CD4-positive, alpha-beta T cell (primary cell): ENCODE measurements around the gene BET1. TPM values are rescaled to one million over a fixed set of nuclear protein-coding genes. Genes with fewer than 3 reads are reported as not detected.

Experiments
- ATAC-seq: fragments of 200-7000 bp; cut with Tn5 transposase; one replicate; pipeline ENCODE4 v1.10.0; 2022; ENCODE audit warnings: mild to moderate bottlenecking; ENCODE audit not compliant: poor library complexity
- CTCF ChIA-PET: fragments of 350-600 bp; sonication (Branson Sonifier 250); formaldehyde crosslinking; loops from one replicate; lab custom pipeline; 2021; ENCODE audit warnings: antibody characterized with exemption, inconsistent platforms; lab: Charles Lee
- POLR2A ChIA-PET: fragments of 350-600 bp; sonication (Branson Sonifier 250); formaldehyde crosslinking; loops from one replicate; lab custom pipeline; 2021; ENCODE audit warnings: antibody characterized with exemption, inconsistent platforms; lab: Charles Lee
- DNase-seq, 14 experiments: peaks; one replicate each; pipeline ENCODE4 v3.0.0-alpha.2; 2013 to 2020; ENCODE audit warnings: mixed read lengths in 2 of 14
- H3K27ac ChIP-seq, 2 donors: one replicate each; pipeline versions ENCODE4 v1.5.1 to v1.7.0; 2013; ENCODE audit warnings: low read length in 2 of 2, low read depth in 1 of 2, mild to moderate bottlenecking in 1 of 2
- H3K27me3 ChIP-seq, 2 experiments: 1 replicate in 1 of 2; 2 replicates in 1 of 2; pipeline versions ENCODE4 v1.6.1 to v1.7.0; 2013; ENCODE audit warnings: low read length in 2 of 2, control low read depth in 1 of 2, mild to moderate bottlenecking in 1 of 2, moderate library complexity in 1 of 2; ENCODE audit not compliant: insufficient read depth in 2 of 2, control insufficient read depth in 1 of 2
- H3K36me3 ChIP-seq: one replicate; pipeline ENCODE4 v1.6.1; 2013; ENCODE audit warnings: low read length, control low read depth; ENCODE audit not compliant: insufficient read depth
- H3K4me1 ChIP-seq: one replicate; pipeline ENCODE4 v1.6.1; 2013; ENCODE audit warnings: low read length, control low read depth; ENCODE audit not compliant: insufficient read depth
- H3K4me3 ChIP-seq: one replicate; pipeline ENCODE4 v1.5.1; 2013; ENCODE audit warnings: mild to moderate bottlenecking, low read length, moderate library complexity
- H3K9me3 ChIP-seq, 2 experiments: 1 replicate in 1 of 2; 2 replicates in 1 of 2; pipeline versions ENCODE4 v1.6.1 to v1.7.0; 2013; ENCODE audit warnings: low read length in 2 of 2, mild to moderate bottlenecking in 2 of 2, control low read depth in 1 of 2, moderate library complexity in 1 of 2; ENCODE audit not compliant: control insufficient read depth in 1 of 2, insufficient read depth in 1 of 2
- H3K27ac Mint-ChIP-seq: one replicate; pipeline ENCODE4 v1.8.0; 2020; ENCODE audit warnings: mixed read lengths
- H3K27me3 Mint-ChIP-seq: one replicate; pipeline ENCODE4 v1.8.0; 2021; ENCODE audit warnings: mixed read lengths
- H3K36me3 Mint-ChIP-seq: one replicate; pipeline ENCODE4 v1.8.0; 2021; ENCODE audit warnings: low read depth, mixed read lengths
- H3K4me1 Mint-ChIP-seq: one replicate; pipeline ENCODE4 v1.8.0; 2021; ENCODE audit warnings: low read depth, mixed read lengths
- H3K4me3 Mint-ChIP-seq: one replicate; pipeline ENCODE4 v1.8.0; 2020; ENCODE audit warnings: mild to moderate bottlenecking, mixed read lengths
- H3K9me3 Mint-ChIP-seq: one replicate; pipeline ENCODE4 v1.8.0; 2020; ENCODE audit warnings: mixed read lengths
- intact Hi-C, 2 experiments: fragments of 100-400 bp; cut with DNase I in 1 of 2; cut with micrococcal nuclease in 1 of 2; formaldehyde crosslinking; loops; one replicate each; pipeline versions ENCODE4 v1.15.1 to v1.9.0; 2023 to 2025; cut with DNase I, micrococcal nuclease
- total RNA-seq, 174 experiments: library from RNA in 2 of 174; stranded (reverse) in 2 of 174; gene quantifications; one replicate each; pipeline ENCODE4 v1.2.3 and lab custom pipeline; 2021 to 2026
- TF ChIP-seq, protein P1 (sequence below): fragments of 200-600 bp; IDR thresholded peaks from one replicate; pipeline ENCODE4 v1.8.0; 2022; ENCODE audit warnings: antibody characterized with exemption, mild to moderate bottlenecking

BET1 gene
- total RNA-seq, 2 experiments from 2014 or later, result 7.4 to 9.5 TPM

DNA sequence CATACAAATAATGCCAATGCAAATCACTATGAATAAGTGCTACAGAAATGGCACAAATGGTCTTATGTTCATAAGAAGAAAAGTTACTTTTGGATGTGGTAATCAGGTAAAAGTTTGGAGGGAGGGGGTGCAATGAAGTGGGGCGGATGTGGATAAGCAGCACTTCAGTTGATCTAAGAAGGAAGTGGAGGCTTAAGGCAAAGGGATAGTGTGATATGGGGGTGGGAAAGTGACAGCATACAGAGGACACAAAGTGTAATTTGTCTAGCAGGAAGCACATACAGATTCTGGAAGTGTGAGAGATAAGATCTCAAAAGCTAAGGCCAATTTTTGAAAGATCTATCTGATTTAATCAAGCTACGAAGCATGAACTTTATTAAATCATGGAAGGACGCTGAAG, 6.3 kb downstream of the BET1 start:
- H3K27me3 ChIP-seq, result no peaks in the 10 kb centered on the region
- no peaks in the 10 kb centered on the region for H3K27me3 Mint-ChIP-seq
- peaks cover 72% of the 10 kb centered on the region for H3K36me3 Mint-ChIP-seq
- TF ChIP-seq, protein P1, sequence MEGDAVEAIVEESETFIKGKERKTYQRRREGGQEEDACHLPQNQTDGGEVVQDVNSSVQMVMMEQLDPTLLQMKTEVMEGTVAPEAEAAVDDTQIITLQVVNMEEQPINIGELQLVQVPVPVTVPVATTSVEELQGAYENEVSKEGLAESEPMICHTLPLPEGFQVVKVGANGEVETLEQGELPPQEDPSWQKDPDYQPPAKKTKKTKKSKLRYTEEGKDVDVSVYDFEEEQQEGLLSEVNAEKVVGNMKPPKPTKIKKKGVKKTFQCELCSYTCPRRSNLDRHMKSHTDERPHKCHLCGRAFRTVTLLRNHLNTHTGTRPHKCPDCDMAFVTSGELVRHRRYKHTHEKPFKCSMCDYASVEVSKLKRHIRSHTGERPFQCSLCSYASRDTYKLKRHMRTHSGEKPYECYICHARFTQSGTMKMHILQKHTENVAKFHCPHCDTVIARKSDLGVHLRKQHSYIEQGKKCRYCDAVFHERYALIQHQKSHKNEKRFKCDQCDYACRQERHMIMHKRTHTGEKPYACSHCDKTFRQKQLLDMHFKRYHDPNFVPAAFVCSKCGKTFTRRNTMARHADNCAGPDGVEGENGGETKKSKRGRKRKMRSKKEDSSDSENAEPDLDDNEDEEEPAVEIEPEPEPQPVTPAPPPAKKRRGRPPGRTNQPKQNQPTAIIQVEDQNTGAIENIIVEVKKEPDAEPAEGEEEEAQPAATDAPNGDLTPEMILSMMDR, result no peak
- peaks cover 2% of the 10 kb centered on the region for H3K4me1 ChIP-seq
- no peak overlapping the region for H3K4me3 Mint-ChIP-seq
- ChIA-PET POLR2A (no interaction called here), CTCF (no interaction called here)
- no peak overlapping the region for H3K27ac ChIP-seq
- intact Hi-C loops, result no loop called here
- H3K4me1 Mint-ChIP-seq, result peaks cover 43% of the 10 kb centered on the region
- peaks cover 25% of the 10 kb centered on the region for H3K36me3 ChIP-seq
- no peak for DNase-seq
- H3K4me3 ChIP-seq, result no peak overlapping the region
- H3K9me3 Mint-ChIP-seq, result no peaks in the 10 kb centered on the region
- no peak overlapping the region for H3K27ac Mint-ChIP-seq
- H3K9me3 ChIP-seq, result no peaks in the 10 kb centered on the region
- no peak for ATAC-seq

DNA sequence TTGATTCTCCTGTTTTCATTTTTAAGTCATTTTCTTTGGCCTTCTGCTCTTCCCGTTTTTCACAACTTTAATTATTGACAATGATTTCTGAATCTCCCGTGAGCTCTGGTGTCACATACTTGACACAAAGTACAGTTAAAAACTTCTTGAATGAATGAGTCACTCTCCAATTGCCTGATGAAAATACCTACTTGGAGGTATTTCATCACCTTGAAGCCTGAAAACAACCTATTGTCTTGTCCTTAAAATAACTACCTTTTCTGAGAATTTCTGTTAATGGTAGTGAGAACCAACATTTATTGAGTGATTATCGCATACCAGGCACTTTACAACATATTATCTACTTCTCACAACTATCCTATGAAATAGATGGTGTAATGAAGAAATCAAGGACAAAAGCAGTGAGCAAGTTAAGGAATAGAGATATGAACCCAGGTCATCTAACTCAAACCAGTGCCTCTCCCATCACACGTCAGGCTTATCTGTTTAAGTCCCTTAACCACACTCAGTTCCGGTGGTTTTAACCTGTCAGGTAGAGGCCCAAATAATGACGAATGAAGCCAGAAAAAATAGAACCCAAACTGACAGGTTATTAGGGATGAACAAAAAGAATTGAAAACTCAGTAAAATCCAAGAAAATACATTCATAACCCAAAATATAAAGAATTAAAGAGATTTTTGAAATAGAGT, 11.6 kb downstream of the BET1 start:
- no peak overlapping the region for H3K27ac Mint-ChIP-seq
- H3K4me1 ChIP-seq, result no peaks in the 10 kb centered on the region
- H3K27ac ChIP-seq, result no peak overlapping the region
- intact Hi-C loops, result no loop called here
- ChIA-PET CTCF (no interaction called here), POLR2A (no interaction called here)
- peaks cover 51% of the 10 kb centered on the region for H3K36me3 Mint-ChIP-seq
- no peak overlapping the region for H3K4me3 ChIP-seq
- no peaks in the 10 kb centered on the region for H3K9me3 ChIP-seq
- no peak overlapping the region for H3K4me3 Mint-ChIP-seq
- TF ChIP-seq, protein P1, result no peak
- no peaks in the 10 kb centered on the region for H3K27me3 Mint-ChIP-seq
- no peaks in the 10 kb centered on the region for H3K27me3 ChIP-seq
- DNase-seq (no peak), ATAC-seq (no peak)
- H3K4me1 Mint-ChIP-seq, result peaks cover 11% of the 10 kb centered on the region
- H3K36me3 ChIP-seq, result peaks cover 23% of the 10 kb centered on the region
- H3K9me3 Mint-ChIP-seq, result no peaks in the 10 kb centered on the region

DNA sequence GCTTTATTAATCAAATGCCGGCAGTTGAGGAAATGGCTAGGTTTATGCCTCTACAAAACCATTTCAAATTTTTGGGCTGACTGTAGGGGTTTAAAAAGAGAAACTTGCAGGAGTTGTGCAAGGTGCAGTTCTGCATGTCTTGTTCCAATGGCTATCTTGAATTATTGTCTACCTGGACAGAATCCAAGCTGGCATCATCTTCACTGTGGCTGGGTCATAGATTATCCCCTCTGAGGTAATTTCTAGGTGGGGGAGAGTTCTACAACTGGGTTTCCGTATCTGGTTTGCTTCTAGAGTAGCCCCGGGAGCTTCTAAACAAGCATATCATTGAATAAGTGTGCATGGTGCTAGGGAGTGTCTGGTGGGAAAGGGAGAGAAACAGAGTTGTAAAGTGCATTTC, 16.9 kb downstream of the BET1 start:
- no peaks in the 10 kb centered on the region for H3K4me1 ChIP-seq
- Mint-ChIP-seq H3K4me1 (no peaks in the 10 kb centered on the region), H3K9me3 (no peaks in the 10 kb centered on the region), H3K27me3 (no peaks in the 10 kb centered on the region), H3K27ac (no peak overlapping the region), H3K4me3 (no peak overlapping the region), H3K36me3 (peaks cover 7% of the 10 kb centered on the region)
- intact Hi-C loops, result no loop called here
- H3K27me3 ChIP-seq, result no peaks in the 10 kb centered on the region
- H3K9me3 ChIP-seq, result no peaks in the 10 kb centered on the region
- no peak overlapping the region for H3K4me3 ChIP-seq
- no peak for ATAC-seq
- no peak for DNase-seq
- ChIA-PET CTCF (no interaction called here), POLR2A (no interaction called here)
- H3K27ac ChIP-seq, result no peak overlapping the region
- TF ChIP-seq, protein P1, result no peak
- peaks cover 1% of the 10 kb centered on the region for H3K36me3 ChIP-seq
